OCI-LY7 (cell line): ENCODE data around the gene CEBPB. TPM values are rescaled to one million over a fixed set of nuclear protein-coding genes. Genes with fewer than 3 reads are reported as not detected.

Source experiments
- BruUV-seq: library from RNA; stranded (reverse); fragments of 400-500 nt; replicated peaks from 2 replicates; lab custom pipeline; 2021; lab: Mats Ljungman, UMichigan
- CTCF ChIA-PET: fragments of 300-600 bp; sonication (Branson Sonifier 250); formaldehyde crosslinking; loops from one replicate; lab custom pipeline; 2022; ENCODE audit warnings: antibody characterized with exemption; ENCODE audit not compliant: unreplicated experiment; lab: Charles Lee
- POLR2A ChIA-PET: fragments of 300-600 bp; sonication (Branson Sonifier 250); formaldehyde crosslinking; loops from one replicate; lab custom pipeline; 2022; ENCODE audit warnings: antibody characterized with exemption; lab: Charles Lee
- DNase-seq: peaks from one replicate; pipeline ENCODE4 v3.0.0-alpha.2; 2015; ENCODE audit warnings: low spot score
- H2AFZ ChIP-seq: fragments of 200-600 bp; sonication (generic), shearing (Covaris generic); 2 replicates; pipeline ENCODE4 v1.6.1; 2014; ENCODE audit warnings: mild to moderate bottlenecking, antibody characterized with exemption, low read length, moderate library complexity
- H3K27ac ChIP-seq: fragments of 200-600 bp; sonication (generic); 2 replicates; pipeline ENCODE4 v1.5.1; 2014; ENCODE audit warnings: mixed run types, low read depth, mild to moderate bottlenecking, moderate library complexity, low read length, inconsistent platforms; ENCODE audit not compliant: poor library complexity, severe bottlenecking
- H3K36me3 ChIP-seq: fragments of 200-600 bp; sonication (generic); 2 replicates; pipeline ENCODE4 v1.6.1; 2014; ENCODE audit warnings: mild to moderate bottlenecking, antibody characterized with exemption, low read length, moderate library complexity, mixed read lengths; ENCODE audit not compliant: insufficient read depth
- H3K4me1 ChIP-seq: fragments of 200-600 bp; sonication (generic); 2 replicates; pipeline ENCODE4 v1.5.1; 2014; ENCODE audit warnings: mild to moderate bottlenecking, low read length; ENCODE audit not compliant: insufficient read depth, poor library complexity, severe bottlenecking
- H3K4me2 ChIP-seq: fragments of 200-600 bp; sonication (generic); 2 replicates; pipeline ENCODE4 v1.6.1; 2014; ENCODE audit warnings: mild to moderate bottlenecking, low read length
- H3K4me3 ChIP-seq: fragments of 200-600 bp; sonication (generic); 2 replicates; pipeline ENCODE4 v1.5.1; 2014; ENCODE audit warnings: mild to moderate bottlenecking, low read depth, low read length; ENCODE audit not compliant: poor library complexity, severe bottlenecking
- H3K79me2 ChIP-seq: fragments of 200-600 bp; sonication (generic); 2 replicates; pipeline ENCODE4 v1.6.1; 2016; ENCODE audit warnings: low read depth, mild to moderate bottlenecking, low read length, moderate library complexity, mixed read lengths; ENCODE audit not compliant: insufficient read depth
- H3K9me2 ChIP-seq: fragments of 200-600 bp; sonication (generic); 2 replicates; pipeline ENCODE4 v1.6.1; 2016; ENCODE audit warnings: mild to moderate bottlenecking, low read length, mixed read lengths; ENCODE audit not compliant: insufficient read depth
- H3K9me3 ChIP-seq: fragments of 200-600 bp; sonication (generic); 2 replicates; pipeline ENCODE4 v1.6.1; 2014; ENCODE audit warnings: mild to moderate bottlenecking, mixed run types, low read length, mixed read lengths
- H4K20me1 ChIP-seq: fragments of 200-600 bp; sonication (generic); 2 replicates; pipeline ENCODE4 v1.6.1; 2014; ENCODE audit warnings: mild to moderate bottlenecking, antibody characterized with exemption, low read length, moderate library complexity, mixed read lengths; ENCODE audit not compliant: insufficient read depth
- CTCF ChIP-seq: fragments of 200-600 bp; sonication (generic); conservative IDR thresholded peaks from 2 replicates; pipeline ENCODE4 v1.5.1; 2014; ENCODE audit warnings: mild to moderate bottlenecking, antibody characterized with exemption, low read length, moderate library complexity, mixed read lengths
- EZH2phosphoT487 ChIP-seq: fragments of 200-600 bp; sonication (generic); IDR thresholded peaks from 2 replicates; pipeline ENCODE4 v1.6.1; 2018; ENCODE audit warnings: low read depth, borderline replicate concordance, mild to moderate bottlenecking, mixed run types, antibody characterized with exemption, low read length, moderate library complexity, mixed read lengths
- intact Hi-C: fragments of 100-400 bp; cut with micrococcal nuclease; formaldehyde crosslinking; loops from one replicate; pipeline ENCODE4 v1.10.0; 2022; ENCODE audit not compliant: unreplicated experiment
- total RNA-seq, 2 experiments: library from RNA; depleted of rRNA in 1 of 2; stranded (reverse); fragments of >200 nt in 1 of 2; shearing (Covaris generic) in 1 of 2; gene quantifications; 2 replicates each; pipeline ENCODE4 v1.2.3, GENCODE V29; 2014 to 2022

CEBPB gene
- total RNA-seq, 2 experiments from 2014 or later = 47.6 to 48.4 TPM

- Histone ChIP-seq H3K9me3 (no peaks in the 10 kb centered on the region), H2AFZ (no peak overlapping the region), H3K9me2 (no peaks in the 10 kb centered on the region), H3K4me3 (no peak overlapping the region), H3K4me2 (no peak overlapping the region), H3K4me1 (no peaks in the 10 kb centered on the region), H3K79me2 (no peaks in the 10 kb centered on the region), H3K27ac (no peak overlapping the region), H4K20me1 (no peaks in the 10 kb centered on the region), H3K36me3 (no peaks in the 10 kb centered on the region)
- no TSS peak for BruUV-seq
- no peak for DNase-seq
- CTCF ChIA-PET = no interaction called here
- TF ChIP-seq EZH2phosphoT487 = no peak
- no peak for TF ChIP-seq CTCF
- POLR2A ChIA-PET = no interaction called here
- intact Hi-C loops = no loop called here
Measured at GRCh38 chr20:50238081-50238800, 47.6 kb downstream of the CEBPB start.

- no peak overlapping the region for H2AFZ ChIP-seq
- no peak for DNase-seq
- no peaks in the 10 kb centered on the region for H3K4me1 ChIP-seq
- CTCF ChIA-PET = no interaction called here
- H3K9me3 ChIP-seq = no peaks in the 10 kb centered on the region
- no peaks in the 10 kb centered on the region for H3K36me3 ChIP-seq
- no peak overlapping the region for H3K27ac ChIP-seq
- no TSS peak for BruUV-seq
- intact Hi-C loops = no loop called here
- no peaks in the 10 kb centered on the region for H4K20me1 ChIP-seq
- H3K79me2 ChIP-seq = no peaks in the 10 kb centered on the region
- POLR2A ChIA-PET = no interaction called here
- no peak overlapping the region for H3K4me3 ChIP-seq
- no peak overlapping the region for H3K4me2 ChIP-seq
- TF ChIP-seq EZH2phosphoT487 (no peak), CTCF (no peak)
- no peaks in the 10 kb centered on the region for H3K9me2 ChIP-seq
Measured at GRCh38 chr20:50240092-50240491, 49.5 kb downstream of the CEBPB start.

GRCh38 chr20:50242178-50242514, 51.5 kb downstream of the CEBPB start:
- Histone ChIP-seq H3K79me2 (no peaks in the 10 kb centered on the region), H3K4me2 (no peak overlapping the region), H3K27ac (no peak overlapping the region), H3K36me3 (no peaks in the 10 kb centered on the region), H3K4me1 (no peaks in the 10 kb centered on the region), H3K4me3 (no peak overlapping the region), H3K9me3 (no peaks in the 10 kb centered on the region), H2AFZ (no peak overlapping the region), H3K9me2 (no peaks in the 10 kb centered on the region), H4K20me1 (no peaks in the 10 kb centered on the region)
- no TSS peak for BruUV-seq
- intact Hi-C loops = no loop called here
- ChIA-PET CTCF (no interaction called here), POLR2A (no interaction called here)
- TF ChIP-seq CTCF (no peak), EZH2phosphoT487 (no peak)
- DNase-seq = no peak
